NCI-H2081 (cell line): Measurements from ENCODE around the gene RPS6KA2.
"Not testable (repeated sequence)": the region's sequence is repeated elsewhere in the genome, so short reads cannot be mapped to it uniquely, and the experiment has no call there.

ENCODE experiments used
- DNase-seq, 2 experiments: peaks; one replicate each; lab custom pipeline; 2025; lab: John Stamatoyannopoulos, UW

The RPS6KA2 gene

GRCh38 chr6:166591961-166592520, 35.0 kb downstream of the RPS6KA2 start:
- DNase-seq: no peak

GRCh38 chr6:166591026-166591425, 36.0 kb downstream of the RPS6KA2 start:
- DNase-seq: no peak

DNA sequence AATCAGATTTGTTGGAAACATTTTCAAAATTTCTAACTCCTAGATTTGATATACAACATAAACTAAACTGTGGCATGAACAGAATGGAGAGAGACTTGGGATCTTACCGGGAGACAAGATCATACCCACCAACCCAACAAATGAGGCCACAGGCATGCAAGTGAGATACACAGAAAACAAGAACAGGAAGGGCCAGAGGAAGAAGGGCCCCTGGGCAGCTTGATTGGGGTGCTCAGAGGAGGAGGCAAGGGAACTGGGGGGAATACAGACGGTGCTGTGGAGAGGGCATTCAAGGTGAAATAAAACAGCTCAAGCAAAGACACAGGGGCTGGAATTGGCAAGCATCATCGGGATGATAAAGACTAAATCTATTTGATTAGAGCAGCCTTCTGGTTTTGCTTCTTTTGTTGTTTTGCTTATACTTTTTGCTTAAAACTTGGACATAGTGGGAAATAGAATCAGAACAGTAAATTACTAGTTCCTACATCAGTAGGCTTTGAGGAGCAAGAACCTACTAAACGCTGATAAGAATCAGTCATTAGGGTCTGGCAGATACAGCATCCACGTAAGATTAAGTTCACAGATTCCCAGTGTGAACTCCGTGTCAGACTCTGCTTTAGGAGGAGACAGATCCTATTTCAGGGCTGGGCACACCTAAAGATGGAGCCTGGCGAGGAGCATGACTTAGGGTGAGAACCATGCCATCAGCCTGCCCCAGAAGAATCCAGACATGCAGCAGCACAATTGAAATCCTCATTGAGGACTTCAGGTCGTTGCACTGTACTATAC, 37.1 kb downstream of the RPS6KA2 start:
- DNase-seq: no peak

GRCh38 chr6:166589337-166589731, 37.7 kb downstream of the RPS6KA2 start:
- DNase-seq: no peak

DNA sequence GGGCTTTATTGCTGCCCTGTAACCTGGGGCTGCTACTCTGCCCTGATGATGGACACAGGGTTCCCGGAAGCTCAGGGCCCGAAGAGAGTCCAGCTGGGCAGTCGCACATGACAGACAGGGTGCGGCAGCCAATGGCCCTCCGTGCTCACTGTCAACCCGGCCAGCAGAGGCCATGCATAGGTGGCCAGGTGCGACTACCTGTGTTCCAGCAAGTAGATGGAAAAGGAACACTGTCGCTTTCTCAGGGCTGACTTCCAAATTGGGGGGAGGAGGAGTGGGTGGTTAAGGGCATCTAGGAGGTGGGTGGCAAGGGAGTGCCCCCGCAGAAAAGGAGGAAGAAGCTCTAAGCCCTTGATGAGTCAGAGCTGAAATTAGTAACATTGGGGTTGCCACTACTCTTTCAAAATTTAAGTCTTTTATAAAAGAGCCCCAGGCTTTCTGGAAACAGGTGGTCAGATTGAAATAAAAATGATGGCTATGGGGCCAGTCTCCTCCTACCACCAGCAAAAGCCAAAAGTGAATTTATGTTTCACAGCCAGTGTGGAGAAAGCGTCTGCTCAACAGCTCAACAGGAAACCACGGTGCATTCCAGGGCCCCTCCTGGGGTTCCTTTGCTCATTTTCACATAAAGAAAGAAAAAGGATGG, 38.2 kb downstream of the RPS6KA2 start:
- no peak for DNase-seq

DNA sequence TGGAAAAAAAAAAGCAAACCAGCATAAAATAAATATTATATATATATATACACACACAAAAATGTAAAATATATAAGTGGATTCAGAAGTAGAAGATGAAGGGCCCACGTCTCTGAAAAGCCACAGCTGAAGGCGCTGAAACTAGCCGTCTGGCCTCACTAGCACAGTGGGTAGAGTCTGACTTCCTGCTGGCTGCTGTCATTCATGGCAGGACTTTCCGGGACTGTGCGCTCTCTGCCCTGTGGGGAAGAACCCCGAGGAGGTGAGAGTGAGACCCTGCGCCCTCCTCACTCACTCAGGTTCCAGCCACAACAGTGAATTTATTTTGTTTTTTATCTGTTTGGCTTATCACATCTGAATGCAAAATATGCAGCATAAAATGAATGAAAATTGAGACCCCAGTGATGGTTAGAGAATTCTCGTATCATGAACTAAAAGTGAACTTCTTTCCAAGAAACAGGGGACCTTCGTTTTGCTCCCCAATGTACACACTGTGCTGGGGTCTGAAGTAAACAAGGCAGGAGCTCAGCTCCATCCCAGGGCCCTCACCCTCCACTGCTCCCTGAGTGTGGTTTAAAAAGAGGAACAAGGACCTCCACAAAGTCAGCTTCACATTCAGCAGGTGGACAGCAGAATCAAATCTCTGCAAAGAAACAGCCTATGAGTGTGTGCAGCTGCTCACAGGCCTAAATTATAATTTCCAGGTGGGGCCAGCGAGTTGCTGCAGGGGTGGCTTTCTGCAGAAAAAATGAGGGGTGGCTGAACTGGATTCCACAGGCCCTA, 39.2 kb downstream of the RPS6KA2 start:
- no peak for DNase-seq

DNA sequence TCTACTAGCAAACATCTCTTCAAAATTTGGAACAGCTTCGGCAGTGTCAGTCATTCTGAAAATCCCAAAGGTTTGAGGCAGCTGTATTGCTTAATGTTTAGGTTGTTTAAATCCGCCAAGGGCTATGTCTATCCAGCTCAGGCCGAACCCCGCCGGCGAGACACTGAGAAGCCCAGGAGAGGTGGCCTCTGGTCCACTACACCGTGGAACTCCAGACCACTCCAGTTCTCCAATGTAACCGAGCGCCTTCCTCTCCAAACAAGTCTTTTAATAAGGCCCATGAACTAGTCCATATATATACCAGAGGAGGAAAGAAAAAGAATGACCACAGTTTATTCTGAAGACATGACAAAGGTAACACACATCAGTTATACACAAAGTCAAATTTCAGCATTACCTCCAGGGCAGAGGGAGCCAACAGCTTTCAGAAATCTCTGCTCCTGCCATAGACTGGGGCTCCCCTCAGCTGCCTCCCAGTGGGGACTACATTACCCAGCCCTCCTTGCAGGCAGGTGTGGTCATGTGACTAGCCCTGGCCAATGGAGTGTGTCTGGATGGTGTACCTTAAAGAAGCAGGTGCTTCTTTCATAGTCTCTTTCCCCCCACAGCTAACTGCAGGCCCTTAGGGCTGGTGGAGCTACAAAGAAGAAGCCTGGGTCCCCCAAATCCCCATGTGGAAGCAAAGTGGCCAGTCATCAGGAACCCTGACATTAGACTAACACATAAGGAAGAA, 40.5 kb downstream of the RPS6KA2 start, which contains the start of gene RAMACL:
TSS of gene RAMACL (minus strand) at position 255 of the 733 bp plus-strand sequence. CDS start at position 54, 201 bp downstream.
- DNase-seq: peak in 1 of 2 experiments; percentile 0

DNA sequence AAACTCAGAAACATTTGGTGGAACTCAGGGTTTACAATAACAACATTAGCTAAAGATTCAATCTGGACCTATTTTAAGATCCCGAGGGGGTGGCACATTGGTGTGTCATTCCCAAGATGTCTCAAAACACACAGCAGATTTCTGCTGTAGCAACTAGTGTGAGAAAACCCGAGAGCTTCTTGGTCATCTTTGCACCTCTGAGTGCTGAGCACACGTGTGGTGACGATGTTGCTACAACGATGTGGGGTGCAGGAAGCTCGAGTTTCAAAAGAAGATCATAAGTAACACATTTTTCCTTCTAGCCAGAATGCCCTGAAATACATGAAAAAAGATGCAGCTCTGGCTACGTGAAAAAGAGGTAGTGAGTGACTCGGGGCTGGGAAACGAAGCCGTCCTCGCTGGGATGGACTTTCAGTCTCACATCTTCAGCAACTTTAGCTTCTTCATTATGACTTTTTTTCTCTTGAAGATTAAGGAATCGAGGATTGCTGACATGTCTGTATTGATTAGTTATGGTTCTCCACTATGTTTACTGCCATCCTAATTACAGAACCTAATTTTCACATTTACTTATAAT, 42.1 kb downstream of the RPS6KA2 start:
- no peak for DNase-seq

DNA sequence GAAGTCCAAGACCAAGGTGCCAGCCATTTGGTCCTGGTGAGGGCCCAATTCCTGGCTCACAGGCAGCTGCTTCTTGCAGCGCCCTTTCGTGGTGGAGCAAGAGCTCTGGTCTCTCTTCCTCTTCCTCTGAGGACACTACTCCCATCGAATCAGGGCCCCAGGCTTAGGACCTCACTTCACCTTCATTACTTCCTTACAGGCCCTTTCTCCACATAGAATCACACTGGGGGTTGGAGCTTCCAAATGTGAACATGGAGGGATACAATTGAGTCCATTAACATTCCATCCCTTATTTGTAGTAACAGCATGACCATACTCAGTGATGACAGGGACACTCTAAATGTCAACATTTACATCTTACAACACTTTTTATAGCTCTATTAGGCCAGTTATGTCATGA, 42.9 kb downstream of the RPS6KA2 start:
- no peak for DNase-seq

DNA sequence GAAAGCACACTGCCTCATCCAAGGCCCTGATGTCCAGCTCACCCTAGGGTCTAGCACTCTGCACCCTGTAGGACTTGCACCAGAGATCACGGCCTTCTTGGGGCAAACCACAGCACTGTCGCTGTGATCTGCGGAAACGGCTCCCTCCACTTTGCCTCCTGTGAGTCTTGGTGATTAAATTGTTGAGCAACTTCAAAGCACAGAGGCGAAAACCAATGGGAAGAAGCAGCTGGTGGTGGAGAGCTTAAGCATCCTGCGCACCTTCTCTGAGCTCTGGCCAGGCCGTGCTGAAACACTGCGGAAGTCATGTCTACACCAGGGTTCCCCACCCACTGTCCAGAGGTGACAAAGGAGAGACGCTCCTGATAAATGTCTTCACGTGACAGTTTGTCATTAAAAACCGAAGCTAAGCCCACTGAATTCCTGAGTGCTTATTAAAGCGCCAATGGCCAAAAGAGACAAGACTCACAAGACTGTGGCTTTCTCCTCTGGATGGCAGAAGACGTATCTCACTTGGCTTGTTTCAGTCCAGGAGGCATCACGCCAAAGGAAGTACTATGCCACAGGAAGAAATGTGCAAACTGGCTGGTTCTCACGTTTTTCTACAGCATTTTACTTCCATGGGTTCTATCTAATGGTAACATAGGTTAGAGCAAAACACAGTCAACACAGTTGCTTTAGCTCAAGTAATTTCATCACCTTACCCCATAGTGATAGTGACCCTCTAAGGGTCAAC, 43.7 kb downstream of the RPS6KA2 start:
- DNase-seq: no peak

DNA sequence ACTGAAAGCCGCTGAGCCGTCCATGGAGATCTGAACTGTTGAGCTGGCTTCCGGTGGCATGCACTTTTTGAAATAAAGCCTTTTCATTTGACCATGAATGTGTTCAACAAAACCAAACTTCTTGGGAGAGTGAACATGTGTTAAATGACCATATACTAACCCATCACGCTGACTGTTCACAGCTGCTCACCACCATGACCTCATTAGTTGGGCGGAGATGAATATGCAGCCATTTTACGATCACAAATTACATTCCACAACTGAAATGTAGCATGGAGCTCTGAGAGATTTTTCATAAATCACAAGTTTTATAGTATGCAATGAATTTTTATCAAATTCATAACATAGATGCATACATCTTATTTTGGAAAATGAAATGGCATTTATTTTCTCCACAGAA, 44.8 kb downstream of the RPS6KA2 start:
- no peak for DNase-seq

DNA sequence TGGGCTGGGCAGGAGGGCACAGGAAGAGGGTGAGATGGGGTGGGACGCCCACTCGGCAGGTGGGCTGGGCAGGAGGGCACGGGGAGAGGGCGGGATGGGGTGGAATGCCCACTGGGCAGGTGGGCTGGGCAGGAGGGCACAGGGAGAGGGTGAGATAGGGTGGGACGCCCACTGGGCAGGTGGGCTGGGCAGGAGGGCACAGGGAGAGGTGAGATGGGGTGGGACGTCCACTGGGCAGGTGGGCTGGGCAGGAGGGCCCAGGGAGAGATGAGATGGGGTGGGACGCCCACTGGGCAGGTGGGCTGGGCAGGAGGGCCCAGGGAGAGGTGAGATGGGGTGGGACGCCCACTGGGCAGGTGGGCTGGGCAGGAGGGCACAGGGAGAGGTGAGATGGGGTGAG, 45.2 kb downstream of the RPS6KA2 start:
- not testable (repeated sequence) for DNase-seq

DNA sequence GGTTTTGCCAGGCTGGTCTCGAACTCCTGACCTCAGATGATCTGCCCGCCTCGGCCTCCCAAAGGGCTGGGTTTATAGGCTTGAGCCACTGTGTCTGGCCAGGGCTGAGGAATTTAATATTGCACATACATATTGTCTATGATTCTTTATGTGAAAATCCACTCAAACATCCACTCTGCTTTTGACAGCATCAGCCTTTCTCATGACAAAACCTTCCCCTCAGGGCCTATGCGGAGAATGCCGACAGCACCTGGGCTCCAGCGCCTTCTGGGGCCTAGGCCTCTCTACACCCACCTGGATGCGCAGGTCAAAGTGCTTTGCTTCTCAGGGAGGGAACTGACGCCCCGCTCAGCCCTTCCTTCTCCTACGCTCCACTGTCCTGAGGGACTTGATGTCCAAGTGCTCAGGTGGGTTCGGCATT, 46.0 kb downstream of the RPS6KA2 start:
- DNase-seq: no peak

GRCh38 chr6:166580076-166581050, 46.7 kb downstream of the RPS6KA2 start:
- no peak for DNase-seq

DNA sequence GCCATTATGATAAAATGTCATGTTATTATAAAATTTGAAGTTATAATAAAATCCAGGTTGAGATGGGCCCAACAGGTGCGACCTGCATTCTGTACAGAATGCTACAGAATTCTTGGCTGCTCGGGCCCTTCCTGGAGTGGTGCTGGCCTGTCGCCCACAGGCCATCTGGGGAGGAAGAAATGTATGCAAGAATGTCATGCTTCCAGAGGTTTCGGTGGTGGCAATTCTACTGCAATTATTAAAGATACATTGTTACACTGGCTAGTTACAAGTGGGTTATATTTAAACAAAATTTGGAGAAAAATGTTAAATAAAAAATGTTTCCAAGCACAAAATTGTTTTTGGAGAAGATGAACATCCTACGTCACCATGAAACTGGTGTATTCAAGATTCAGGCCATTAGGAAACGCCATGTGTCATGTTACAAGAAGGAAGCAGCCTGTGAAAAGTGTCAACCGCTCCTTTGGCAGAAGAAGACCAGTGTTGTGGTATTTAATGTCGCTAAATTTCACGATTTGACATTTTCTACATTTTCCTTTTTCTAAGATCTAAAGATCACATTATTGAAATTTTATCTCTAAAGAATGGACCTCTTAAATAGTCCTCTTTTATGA, 47.7 kb downstream of the RPS6KA2 start:
- no peak for DNase-seq

GRCh38 chr6:166578536-166579236, 48.4 kb downstream of the RPS6KA2 start:
- DNase-seq: no peak

GRCh38 chr6:166575205-166575604, 51.8 kb downstream of the RPS6KA2 start:
- no peak for DNase-seq

DNA sequence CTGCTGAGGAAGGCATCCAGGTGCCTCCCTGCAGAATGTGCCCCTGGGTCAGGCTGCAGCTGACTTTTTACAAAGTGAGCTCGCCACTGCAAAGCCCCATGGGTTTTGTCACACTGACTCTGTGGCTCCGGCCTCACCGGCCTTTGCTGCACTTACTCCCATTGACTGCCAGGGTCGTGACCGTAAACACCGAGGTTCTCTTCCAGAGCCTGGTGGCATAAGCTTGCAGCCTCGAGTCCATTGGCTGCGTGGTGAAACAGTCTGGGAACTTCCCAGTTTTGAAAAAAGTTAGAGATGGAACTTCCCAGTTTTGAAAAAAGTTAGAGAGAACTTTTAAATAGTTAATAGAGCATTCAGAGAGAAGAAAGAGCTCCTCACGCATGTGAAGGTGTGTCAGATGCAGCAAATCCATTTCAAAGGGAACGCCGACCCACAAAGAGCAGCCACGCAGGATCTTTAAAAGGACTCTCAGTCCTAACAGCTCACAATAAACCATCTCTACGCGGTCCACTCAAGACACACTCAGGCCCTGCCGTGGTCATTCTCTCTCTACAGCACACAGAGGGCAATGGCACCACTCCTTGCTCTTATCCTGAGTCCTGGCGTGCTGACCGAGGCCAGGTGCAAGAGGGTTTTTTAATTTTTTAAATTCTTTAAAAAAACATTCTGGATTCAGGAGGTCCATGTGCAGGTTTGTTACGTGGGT, 53.4 kb downstream of the RPS6KA2 start:
- DNase-seq: no peak
